Common myeloid progenitor, CD34-positive (primary cell): ENCODE measurements around the gene SDCCAG8.

Experiments
- CTCF ChIA-PET: fragments of 350-600 bp; sonication (Branson Sonifier 250); formaldehyde crosslinking; loops from one replicate; lab custom pipeline; 2021; ENCODE audit warnings: antibody characterized with exemption; lab: Charles Lee
- POLR2A ChIA-PET: fragments of 350-600 bp; sonication (Branson Sonifier 250); formaldehyde crosslinking; loops from one replicate; lab custom pipeline; 2021; ENCODE audit warnings: antibody characterized with exemption; lab: Charles Lee
- DNase-seq, 3 donors: peaks; one replicate each; pipeline versions ENCODE4 v3.0.0 to v3.0.0-alpha.2; 2013
- H3K27ac ChIP-seq, 2 experiments: 1 replicate in 1 of 2; 2 replicates in 1 of 2; pipeline ENCODE4 v1.7.0; 2013; ENCODE audit warnings: inconsistent platforms in 2 of 2, low read length in 2 of 2, mild to moderate bottlenecking in 2 of 2, low read depth in 1 of 2, moderate library complexity in 1 of 2; ENCODE audit not compliant: severe bottlenecking in 2 of 2, insufficient read depth in 1 of 2, poor library complexity in 1 of 2
- H3K27me3 ChIP-seq, 5 experiments: replicated peaks in 2 of 5; 1 replicate in 3 of 5; 2 replicates in 2 of 5; pipeline versions ENCODE4 v1.6.1 to v1.7.0; 2013; ENCODE audit warnings: low read length in 4 of 5, mild to moderate bottlenecking in 2 of 5, moderate library complexity in 2 of 5, inconsistent platforms in 1 of 5; ENCODE audit not compliant: insufficient read depth in 5 of 5, control insufficient read depth in 4 of 5
- H3K36me3 ChIP-seq, 4 experiments: 1 replicate in 2 of 4; 2 replicates in 2 of 4; pipeline versions ENCODE4 v1.6.1 to v1.7.0; 2013; ENCODE audit warnings: low read length in 3 of 4, control low read depth in 1 of 4, mild to moderate bottlenecking in 1 of 4; ENCODE audit not compliant: control insufficient read depth in 4 of 4, insufficient read depth in 4 of 4
- H3K4me1 ChIP-seq, 4 experiments: 1 replicate in 3 of 4; 2 replicates in 1 of 4; pipeline versions ENCODE4 v1.6.1 to v1.7.1; 2013; ENCODE audit warnings: low read length in 3 of 4, mild to moderate bottlenecking in 3 of 4, control low read depth in 1 of 4, inconsistent platforms in 1 of 4, moderate library complexity in 1 of 4; ENCODE audit not compliant: control insufficient read depth in 4 of 4, insufficient read depth in 4 of 4; ENCODE audit errors: control extremely low read depth in 1 of 4
- H3K4me3 ChIP-seq, 7 experiments: 1 replicate in 4 of 7; 2 replicates in 3 of 7; pipeline versions ENCODE4 v1.5.1 to v1.7.0; 2013; ENCODE audit warnings: mild to moderate bottlenecking in 7 of 7, low read length in 6 of 7, moderate library complexity in 6 of 7, inconsistent platforms in 2 of 7, low read depth in 2 of 7, control low read depth in 1 of 7; ENCODE audit not compliant: insufficient read depth in 4 of 7, control insufficient read depth in 1 of 7; ENCODE audit errors: extremely low read depth in 1 of 7
- H3K9me3 ChIP-seq, 5 experiments: 1 replicate in 4 of 5; 2 replicates in 1 of 5; pipeline versions ENCODE4 v1.6.1 to v1.7.1; 2013; ENCODE audit warnings: low read length in 4 of 5, mild to moderate bottlenecking in 2 of 5, inconsistent platforms in 1 of 5, low read depth in 1 of 5, moderate library complexity in 1 of 5; ENCODE audit not compliant: control insufficient read depth in 4 of 5, insufficient read depth in 2 of 5; ENCODE audit errors: control extremely low read depth in 1 of 5
- WGBS: methylation state at CpG from one replicate; pipeline ENCODE4 v1.1.5; 2013; ENCODE audit not compliant: insufficient coverage; 5-methylcytosine and 5-hydroxymethylcytosine counted together

Gene SDCCAG8

GRCh38 chr1:243535014-243535413 is 279.2 kb downstream of the SDCCAG8 start:
- CTCF ChIA-PET = no interaction called here
- Histone ChIP-seq H3K27me3 (no peaks in the 10 kb centered on the region), H3K9me3 (peaks cover 0 to 3% (median 0%) of the 10 kb centered on the region in 5 experiments), H3K36me3 (peaks cover 0 to 17% (median 1%) of the 10 kb centered on the region in 4 experiments), H3K4me3 (no peak overlapping the region), H3K4me1 (no peaks in the 10 kb centered on the region), H3K27ac (no peak overlapping the region)
- DNase-seq = no peak
- 100% methylated on average over 1 of the region's 1 CpG for WGBS
- POLR2A ChIA-PET = no interaction called here

DNA sequence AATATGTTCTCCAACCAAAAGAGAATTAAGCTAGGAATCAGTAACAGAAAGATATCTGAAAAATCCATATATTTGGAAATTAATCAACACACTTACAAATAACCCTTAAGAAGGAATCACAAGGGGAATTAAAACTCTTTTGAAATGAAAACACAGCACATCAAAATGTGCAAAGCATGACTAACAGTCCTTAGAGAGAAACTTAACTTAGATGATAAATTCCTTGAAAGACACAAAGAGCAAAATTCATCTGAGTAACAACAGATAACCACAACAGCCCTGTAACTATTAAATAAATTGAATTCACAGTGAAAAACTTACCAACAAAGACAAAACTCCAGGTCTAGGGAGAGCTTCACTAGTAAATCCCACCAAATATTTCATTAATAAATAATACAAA is 283.8 kb downstream of the SDCCAG8 start:
- CTCF ChIA-PET = no interaction called here
- peaks cover 0 to 3% (median 0%) of the 10 kb centered on the region in 5 experiments for H3K9me3 ChIP-seq
- DNase-seq = no peak
- no peak overlapping the region for H3K27ac ChIP-seq
- POLR2A ChIA-PET = no interaction called here
- no peak overlapping the region for H3K4me3 ChIP-seq
- H3K27me3 ChIP-seq = no peaks in the 10 kb centered on the region
- H3K36me3 ChIP-seq = peaks cover 0 to 16% (median 6%) of the 10 kb centered on the region in 4 experiments
- no peaks in the 10 kb centered on the region for H3K4me1 ChIP-seq

GRCh38 chr1:243542739-243543415 is 287.0 kb downstream of the SDCCAG8 start:
- no peak overlapping the region for H3K27ac ChIP-seq
- ChIA-PET POLR2A (no interaction called here), CTCF (interaction anchor here (1.0 kb wide), 1 partner anchor 12 kb away, joined by 3 read pairs; no protein-coding TSS in a partner anchor)
- H3K36me3 ChIP-seq = peaks cover 0 to 16% (median 3%) of the 10 kb centered on the region in 4 experiments
- H3K4me1 ChIP-seq = no peaks in the 10 kb centered on the region
- DNase-seq = no peak
- peaks cover 0 to 3% (median 0%) of the 10 kb centered on the region in 5 experiments for H3K9me3 ChIP-seq
- H3K4me3 ChIP-seq = no peak overlapping the region
- WGBS = 95% methylated on average over 6 of the region's 7 CpGs
- H3K27me3 ChIP-seq = no peaks in the 10 kb centered on the region

DNA sequence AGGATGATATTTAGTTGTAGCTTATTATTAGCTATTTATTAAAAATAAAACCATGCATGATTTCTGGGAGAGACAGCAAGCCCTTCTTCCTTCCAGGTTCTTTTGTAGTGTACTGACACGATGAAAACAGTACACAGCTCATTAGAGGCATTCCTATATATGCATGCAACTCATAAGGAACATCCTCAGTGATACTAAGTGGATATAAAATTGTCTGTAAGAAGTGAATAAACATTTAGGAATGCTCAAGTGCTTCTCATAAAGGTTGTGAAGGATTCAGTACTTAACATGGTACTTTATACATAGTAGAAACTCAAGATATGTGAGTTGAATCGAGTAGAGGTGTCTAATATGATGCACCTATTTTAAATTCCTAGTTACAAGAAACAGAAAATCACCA is 287.7 kb downstream of the SDCCAG8 start:
- no CpG with 5 or more reads among the region's 2 CpGs for WGBS
- Histone ChIP-seq H3K36me3 (peaks cover 0 to 17% (median 3%) of the 10 kb centered on the region in 4 experiments), H3K9me3 (peaks cover 0 to 3% (median 0%) of the 10 kb centered on the region in 5 experiments), H3K27me3 (no peaks in the 10 kb centered on the region), H3K4me1 (no peaks in the 10 kb centered on the region), H3K27ac (no peak overlapping the region), H3K4me3 (no peak overlapping the region)
- DNase-seq = no peak
- ChIA-PET CTCF (interaction anchor here (1.0 kb wide), 1 partner anchor 13 kb away, joined by 3 read pairs; no protein-coding TSS in a partner anchor), POLR2A (no interaction called here)

DNA sequence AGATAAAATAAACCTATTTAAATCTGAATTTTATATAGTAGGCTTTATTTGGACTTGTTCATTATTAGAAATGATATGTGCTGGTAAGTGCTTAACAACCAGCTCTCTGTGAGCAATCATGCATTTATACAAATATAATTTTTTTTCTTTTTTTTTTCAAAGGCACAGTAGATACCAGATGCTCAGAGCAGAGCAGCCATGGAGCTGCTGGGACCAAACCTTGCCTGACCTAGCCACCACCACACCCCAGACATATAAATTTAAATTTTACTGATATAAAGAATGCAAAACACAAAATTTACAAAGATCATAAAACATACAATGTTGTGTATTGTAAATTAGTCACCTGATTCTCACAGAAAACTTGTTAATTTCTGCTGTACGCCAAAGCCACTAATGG is 290.6 kb downstream of the SDCCAG8 start:
- POLR2A ChIA-PET = no interaction called here
- H3K36me3 ChIP-seq = peaks cover 0 to 14% (median 3%) of the 10 kb centered on the region in 4 experiments
- H3K4me3 ChIP-seq = no peak overlapping the region
- WGBS = no CpG with 5 or more reads among the region's 1 CpG
- CTCF ChIA-PET = no interaction called here
- no peaks in the 10 kb centered on the region for H3K9me3 ChIP-seq
- no peak overlapping the region for H3K27ac ChIP-seq
- no peaks in the 10 kb centered on the region for H3K27me3 ChIP-seq
- no peak for DNase-seq
- peaks cover 0 to 2% (median 0%) of the 10 kb centered on the region in 4 experiments for H3K4me1 ChIP-seq

- ChIA-PET CTCF (interaction anchor here (1.1 kb wide), 1 partner anchor 62 kb away, joined by 3 read pairs; no protein-coding TSS in a partner anchor), POLR2A (no interaction called here)
- H3K9me3 ChIP-seq = no peaks in the 10 kb centered on the region
- no peak overlapping the region for H3K4me3 ChIP-seq
- DNase-seq = no peak
- H3K27me3 ChIP-seq = no peaks in the 10 kb centered on the region
- WGBS = 100% methylated on average over 1 of the region's 3 CpGs
- H3K4me1 ChIP-seq = peaks cover 0 to 2% (median 0%) of the 10 kb centered on the region in 4 experiments
- H3K27ac ChIP-seq = no peak overlapping the region
- peaks cover 0 to 14% (median 3%) of the 10 kb centered on the region in 4 experiments for H3K36me3 ChIP-seq
Measured at GRCh38 chr1:243547891-243548290, 292.1 kb downstream of the SDCCAG8 start.

DNA sequence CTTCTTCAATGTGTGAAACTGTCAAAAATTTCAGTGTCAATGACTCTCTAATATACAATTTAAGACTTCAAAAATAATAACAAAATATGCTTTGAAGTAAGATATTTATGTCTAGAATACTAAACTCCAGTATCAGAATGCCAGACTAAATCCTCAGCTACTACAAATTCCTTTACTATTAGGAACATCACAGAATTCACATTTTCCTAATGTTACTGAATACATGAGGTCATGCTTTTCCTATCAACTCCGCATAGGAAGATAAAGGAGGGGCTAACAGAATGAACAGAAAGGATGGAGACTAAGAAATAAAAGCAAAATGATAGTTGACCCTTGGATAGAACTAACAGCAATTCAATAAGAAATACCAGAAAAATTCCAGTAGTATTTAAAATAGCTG is 292.7 kb downstream of the SDCCAG8 start:
- ChIA-PET CTCF (interaction anchor here (1.1 kb wide), 1 partner anchor 63 kb away, joined by 3 read pairs; no protein-coding TSS in a partner anchor), POLR2A (interaction anchor here (0.7 kb wide), 1 partner anchor 37 kb away, joined by 3 read pairs; no protein-coding TSS in a partner anchor)
- Histone ChIP-seq H3K36me3 (peaks cover 0 to 13% (median 3%) of the 10 kb centered on the region in 4 experiments), H3K4me1 (peaks cover 0 to 2% (median 0%) of the 10 kb centered on the region in 4 experiments), H3K27ac (no peak overlapping the region), H3K27me3 (no peaks in the 10 kb centered on the region), H3K9me3 (no peaks in the 10 kb centered on the region), H3K4me3 (no peak overlapping the region)
- WGBS = no CpG with 5 or more reads among the region's 1 CpG
- DNase-seq = no peak
